H1 (cell line): Measurements from ENCODE around the gene AGGF1. TPM values are rescaled to one million over a fixed set of nuclear protein-coding genes. Genes with fewer than 3 reads are reported as not detected.

Source experiments
- CTCF ChIA-PET: fragments of 300-600 bp; sonication (Branson Sonifier 250); formaldehyde crosslinking; loops from one replicate; lab custom pipeline; 2021; ENCODE audit not compliant: partially characterized antibody; lab: Charles Lee
- POLR2A ChIA-PET: fragments of 300-600 bp; sonication (Branson Sonifier 250); formaldehyde crosslinking; loops from one replicate; lab custom pipeline; 2021; ENCODE audit warnings: inconsistent platforms; ENCODE audit not compliant: partially characterized antibody; lab: Charles Lee
- DNase-seq, 2 experiments: peaks; one replicate each; pipeline versions ENCODE4 v3.0.0 to v3.0.0-alpha.2; 2010 to 2022; ENCODE audit warnings: low spot score in 2 of 2, low read depth in 1 of 2, mixed read lengths in 1 of 2
- FAIRE-seq: peaks from 2 replicates; lab custom pipeline; 2011; peaks lifted over from hg19 to GRCh38; lab: Jason Lieb, UNC
- H2AFZ ChIP-seq: 2 replicates; pipeline ENCODE4 v1.8.1; 2012; ENCODE audit warnings: low read length, inconsistent platforms
- H2AK5ac ChIP-seq: 2 replicates; pipeline ENCODE4 v1.6.1; 2013; ENCODE audit warnings: low read depth, low read length
- H2BK120ac ChIP-seq: replicated peaks from 2 replicates; pipeline ENCODE3; 2013; ENCODE audit warnings: low read depth, low read length, inconsistent platforms
- H2BK12ac ChIP-seq: 2 replicates; pipeline ENCODE4 v1.6.1; 2013; ENCODE audit warnings: low read depth, low read length
- H2BK15ac ChIP-seq: 2 replicates; pipeline ENCODE4 v1.6.1; 2013; ENCODE audit warnings: low read length
- H2BK20ac ChIP-seq: 2 replicates; pipeline ENCODE4 v1.6.1; 2013; ENCODE audit warnings: low read length
- H2BK5ac ChIP-seq: 2 replicates; pipeline ENCODE4 v1.6.1; 2013; ENCODE audit warnings: low read depth, low read length
- H3K14ac ChIP-seq: 2 replicates; pipeline ENCODE4 v1.6.1; 2013; ENCODE audit warnings: inconsistent platforms; ENCODE audit not compliant: insufficient read length
- H3K18ac ChIP-seq: 2 replicates; pipeline ENCODE4 v1.6.1; 2013; ENCODE audit warnings: low read length; ENCODE audit errors: extremely low read depth
- H3K23ac ChIP-seq: 2 replicates; pipeline ENCODE4 v1.6.1; 2013; ENCODE audit warnings: inconsistent platforms; ENCODE audit not compliant: insufficient read length
- H3K23me2 ChIP-seq: 2 replicates; pipeline ENCODE4 v1.6.1; 2013; ENCODE audit warnings: low read depth, low read length
- H3K27ac ChIP-seq: 2 replicates; pipeline ENCODE4 v1.6.1; 2011; ENCODE audit warnings: low read depth, low read length, inconsistent platforms
- H3K27me3 ChIP-seq, 4 experiments: replicated peaks in 1 of 4; 1 replicate in 1 of 4; 2 replicates in 3 of 4; pipeline versions ENCODE4 v1.6.1 to v1.8.1; 2011 to 2013; ENCODE audit warnings: low read length in 3 of 4, mild to moderate bottlenecking in 3 of 4, inconsistent platforms in 2 of 4, mixed read lengths in 2 of 4, moderate library complexity in 1 of 4; ENCODE audit not compliant: control insufficient read depth in 3 of 4, insufficient read depth in 3 of 4; ENCODE audit errors: extremely low read depth in 1 of 4
- H3K36me3 ChIP-seq, 4 experiments: 2 replicates each; pipeline versions ENCODE4 v1.6.1 to v1.8.1; 2011 to 2013; ENCODE audit warnings: mild to moderate bottlenecking in 4 of 4, low read length in 3 of 4, moderate library complexity in 2 of 4, control low read depth in 1 of 4, inconsistent platforms in 1 of 4; ENCODE audit not compliant: insufficient read depth in 4 of 4, control insufficient read depth in 2 of 4
- H3K4ac ChIP-seq: replicated peaks from 2 replicates; pipeline ENCODE3; 2013; ENCODE audit warnings: low read length, low read depth, mixed read lengths, inconsistent platforms; ENCODE audit not compliant: insufficient read length
- H3K4me1 ChIP-seq, 4 experiments: replicated peaks in 1 of 4; 1 replicate in 1 of 4; 2 replicates in 3 of 4; pipeline versions ENCODE4 v1.6.1 to v1.8.1; 2011 to 2013; ENCODE audit warnings: low read length in 3 of 4, inconsistent platforms in 2 of 4, mixed read lengths in 1 of 4; ENCODE audit not compliant: insufficient read depth in 4 of 4, control insufficient read depth in 3 of 4
- H3K4me2 ChIP-seq, 2 experiments: 2 replicates each; pipeline versions ENCODE4 v1.6.1 to v1.8.1; 2011 to 2013; ENCODE audit warnings: low read depth in 2 of 2, low read length in 2 of 2, control low read depth in 1 of 2, inconsistent platforms in 1 of 2, mild to moderate bottlenecking in 1 of 2; ENCODE audit not compliant: insufficient read depth in 1 of 2
- H3K4me3 ChIP-seq, 4 experiments: fragments of 200-600, 300-600 bp in 1 of 4; sonication (generic), shearing (Covaris generic), sonication (Bioruptor Twin) in 1 of 4; 2 replicates each; pipeline versions ENCODE4 v1.5.1 to v1.8.1; 2011 to 2016; ENCODE audit warnings: low read length in 4 of 4, low read depth in 3 of 4, control low read depth in 2 of 4, inconsistent platforms in 2 of 4, mild to moderate bottlenecking in 2 of 4, mixed read lengths in 1 of 4, moderate library complexity in 1 of 4; ENCODE audit not compliant: insufficient read depth in 2 of 4; ENCODE audit errors: extremely low read depth in 1 of 4
- H3K56ac ChIP-seq: replicated peaks from 2 replicates; pipeline ENCODE3; 2013; ENCODE audit warnings: low read depth, mild to moderate bottlenecking, mixed read lengths, low read length, inconsistent platforms; ENCODE audit not compliant: insufficient read length
- H3K79me1 ChIP-seq: 2 replicates; pipeline ENCODE4 v1.6.1; 2013; ENCODE audit warnings: low read depth, low read length, control low read depth
- H3K79me2 ChIP-seq, 2 experiments: 2 replicates each; pipeline versions ENCODE4 v1.6.1 to v1.8.1; 2012 to 2013; ENCODE audit warnings: low read length in 2 of 2, mild to moderate bottlenecking in 2 of 2, inconsistent platforms in 1 of 2; ENCODE audit not compliant: insufficient read depth in 2 of 2, control insufficient read depth in 1 of 2
- H3K9ac ChIP-seq, 4 experiments: replicated peaks in 1 of 4; 1 replicate in 1 of 4; 2 replicates in 3 of 4; pipeline versions ENCODE4 v1.6.1 to v1.8.1; 2011 to 2013; ENCODE audit warnings: low read depth in 3 of 4, low read length in 3 of 4, control low read depth in 2 of 4, mild to moderate bottlenecking in 2 of 4, moderate library complexity in 2 of 4, inconsistent platforms in 1 of 4; ENCODE audit errors: extremely low read depth in 1 of 4
- H3K9me3 ChIP-seq, 2 experiments: 2 replicates each; pipeline versions ENCODE4 v1.6.1 to v1.8.1; 2012 to 2013; ENCODE audit warnings: mild to moderate bottlenecking in 2 of 2, moderate library complexity in 2 of 2, control low read depth in 1 of 2, inconsistent platforms in 1 of 2, low read depth in 1 of 2, low read length in 1 of 2, mixed read lengths in 1 of 2; ENCODE audit not compliant: insufficient read depth in 2 of 2
- H4K20me1 ChIP-seq, 2 experiments: replicated peaks in 1 of 2; 2 replicates each; pipeline versions ENCODE3 to v1.8.1; 2011 to 2013; ENCODE audit warnings: inconsistent platforms in 2 of 2, low read length in 2 of 2, mild to moderate bottlenecking in 1 of 2; ENCODE audit not compliant: insufficient read depth in 2 of 2, control insufficient read depth in 1 of 2
- H4K5ac ChIP-seq: 2 replicates; pipeline ENCODE4 v1.6.1; 2013; ENCODE audit warnings: low read length, low read depth, mixed read lengths, inconsistent platforms; ENCODE audit not compliant: insufficient read length
- H4K8ac ChIP-seq: 2 replicates; pipeline ENCODE4 v1.8.0; 2013; ENCODE audit warnings: mild to moderate bottlenecking, moderate library complexity, low read length, inconsistent platforms; ENCODE audit not compliant: insufficient read depth; ENCODE audit errors: extremely low read depth
- H4K91ac ChIP-seq: replicated peaks from 2 replicates; pipeline ENCODE3; 2013; ENCODE audit warnings: low read length, mixed read lengths, inconsistent platforms; ENCODE audit not compliant: insufficient read length
- CBX5 ChIP-seq: fragments of 300-800, 300-1000 bp; sonication (generic); IDR thresholded peaks from 2 replicates; pipeline ENCODE4 v1.7.1; 2016; ENCODE audit warnings: antibody characterized with exemption, low read length, low read depth
- CHD2 ChIP-seq: IDR thresholded peaks from 2 replicates; pipeline ENCODE4 v1.6.1; 2012; ENCODE audit warnings: low read length, improper control_type of control experiment
- HDAC6 ChIP-seq: IDR thresholded peaks from one replicate; pipeline ENCODE4 v1.7.1; 2012; ENCODE audit warnings: low read depth, mild to moderate bottlenecking, inconsistent platforms, low read length, moderate library complexity
- KDM1A ChIP-seq: fragments of 200-600, 300-600 bp; sonication (generic); IDR thresholded peaks from 2 replicates; pipeline ENCODE4 v1.7.1; 2016; ENCODE audit warnings: mild to moderate bottlenecking, low read length, borderline replicate concordance
- KDM4A ChIP-seq: IDR thresholded peaks from one replicate; pipeline ENCODE4 v1.7.1; 2012; ENCODE audit warnings: low read depth, mild to moderate bottlenecking, moderate library complexity, low read length, inconsistent platforms; ENCODE audit not compliant: severe bottlenecking
- POLR2AphosphoS5 ChIP-seq: IDR thresholded peaks from 2 replicates; pipeline ENCODE4 v1.6.1; 2011; ENCODE audit warnings: low read depth, low read length
- RAD21 ChIP-seq, 2 experiments: IDR thresholded peaks in 1 of 2; conservative IDR thresholded peaks in 1 of 2; 2 replicates each; pipeline ENCODE4 v1.6.1; 2011; ENCODE audit warnings: low read depth in 2 of 2, low read length in 2 of 2, improper control_type of control experiment in 1 of 2, inconsistent platforms in 1 of 2, mild to moderate bottlenecking in 1 of 2, moderate library complexity in 1 of 2
- RBBP5 ChIP-seq: IDR thresholded peaks from 2 replicates; pipeline ENCODE4 v1.7.1; 2012; ENCODE audit warnings: low read depth, mild to moderate bottlenecking, inconsistent platforms, low read length, moderate library complexity, borderline replicate concordance
- SIN3A ChIP-seq, 2 experiments: IDR thresholded peaks in 1 of 2; conservative IDR thresholded peaks in 1 of 2; 2 replicates each; pipeline ENCODE4 v1.6.1; 2011 to 2012; ENCODE audit warnings: low read length in 2 of 2, improper control_type of control experiment in 1 of 2, low read depth in 1 of 2, mild to moderate bottlenecking in 1 of 2
- SRF ChIP-seq: IDR thresholded peaks from 2 replicates; pipeline ENCODE4 v1.6.1; 2011; ENCODE audit warnings: mild to moderate bottlenecking, low read depth, low read length, moderate library complexity
- TAF1 ChIP-seq: IDR thresholded peaks from 2 replicates; pipeline ENCODE4 v1.6.1; 2011; ENCODE audit warnings: mild to moderate bottlenecking, low read depth, low read length
- WGBS, 2 experiments: shearing (Covaris generic) in 1 of 2; methylation state at CpG; one replicate each; pipeline versions ENCODE4 v1.1.6 to v1.1.7; 2013 to 2015; ENCODE audit warnings: low lambda C conversion rate in 2 of 2, mixed read lengths in 2 of 2, inconsistent platforms in 1 of 2, low coverage in 1 of 2, missing lambda C conversion rate in 1 of 2; ENCODE audit not compliant: insufficient replicate concordance in 2 of 2, insufficient coverage in 1 of 2, insufficient read length in 1 of 2; ENCODE audit errors: extremely low coverage in 1 of 2, missing lambda C conversion rate in 1 of 2; 5-methylcytosine and 5-hydroxymethylcytosine counted together
- polyA plus RNA-seq, 7 experiments: library from polyadenylated mRNA; depleted of rRNA in 3 of 7; stranded (reverse) in 5 of 7; unstranded in 2 of 7; fragments of >200 nt in 5 of 7; fragments of 200-250 nt in 2 of 7; gene quantifications; 1 replicate in 5 of 7; 2 replicates in 1 of 7; 4 replicates in 1 of 7; pipeline versions ENCODE4 v1.2.1 to v1.2.3, GENCODE V29; 2011 to 2013; ENCODE audit warnings: missing spikeins in 2 of 7, mixed read lengths in 2 of 7
- total RNA-seq: library from RNA; stranded (reverse); fragmentation: NEBNext Ultra II Directional; extraction: Animal tissue kit (Norgen Biotek cat#: 25700); gene quantifications from 2 replicates; pipeline ENCODE4 v1.2.1, GENCODE V29; 2021
- TF ChIP-seq, protein P1 (sequence below): IDR thresholded peaks from 2 replicates; pipeline ENCODE4 v1.6.1; 2012; ENCODE audit warnings: low read length, inconsistent platforms

Gene AGGF1
- total and polyA plus RNA-seq, 2 of the 8 experiments (the other 6 are each of a cell fraction or from before 2014, with no cell fraction given), result 7.3 to 19.0 TPM

DNA sequence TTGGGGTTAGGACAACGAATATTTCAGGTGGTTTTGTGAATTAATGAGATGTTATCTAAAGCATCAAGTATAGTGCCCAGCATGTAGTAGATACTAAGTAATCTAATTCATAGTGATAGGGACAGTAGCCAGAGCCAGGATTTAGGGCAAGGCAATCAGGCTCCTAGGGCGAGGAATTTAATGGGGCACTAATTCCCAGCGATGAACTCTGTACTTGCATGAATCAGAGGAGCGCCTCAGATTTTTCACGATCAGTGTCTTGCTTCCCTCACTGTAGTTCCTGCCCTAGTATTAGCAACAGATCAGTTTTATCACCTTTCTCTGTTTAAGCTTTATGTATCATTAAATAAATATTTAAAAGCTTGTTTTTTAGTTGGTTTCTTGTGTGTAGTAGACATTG is 3.1 kb downstream of the AGGF1 start:
- Histone ChIP-seq H2AFZ (no peak overlapping the region), H2BK12ac (no peak overlapping the region), H3K23ac (no peak overlapping the region), H3K79me2 (no peaks in the 10 kb centered on the region), H4K8ac (no peak overlapping the region), H3K23me2 (peaks cover 5% of the 10 kb centered on the region; the same call in 1 of the 2 replicates), H3K14ac (no peak overlapping the region), H4K20me1 (peaks cover 2 to 4% of the 10 kb centered on the region in 2 experiments), H3K9ac (no peak overlapping the region), H2BK120ac (no peak overlapping the region), H3K27me3 (peaks cover 0 to 7% (median 2%) of the 10 kb centered on the region in 4 experiments; a peak in 4 of 7 replicates), H3K56ac (no peak overlapping the region), H2BK20ac (no peak overlapping the region), H3K9me3 (peaks cover 14 to 15% of the 10 kb centered on the region in 2 experiments), H4K91ac (no peak overlapping the region), H3K18ac (no peak overlapping the region), H4K5ac (no peak overlapping the region), H3K36me3 (peaks cover 0 to 30% (median 9%) of the 10 kb centered on the region in 4 experiments; a peak in 4 of 8 replicates), H3K79me1 (no peaks in the 10 kb centered on the region; the same call in 1 of the 2 replicates), H2BK15ac (no peak overlapping the region), H3K4ac (no peak overlapping the region), H3K4me2 (no peak overlapping the region), H3K4me3 (no peak overlapping the region), H2BK5ac (no peak overlapping the region), H2AK5ac (no peak overlapping the region), H3K4me1 (peaks cover 0 to 7% (median 0%) of the 10 kb centered on the region in 4 experiments; a peak in 1 of 7 replicates), H3K27ac (no peak overlapping the region)
- ChIA-PET POLR2A (interaction anchor here (0.6 kb wide), 1 partner anchor 349 kb away, joined by 4 read pairs; no protein-coding TSS in a partner anchor), CTCF (no interaction called here)
- WGBS, 2 experiments, result 90% methylated on average over 5 of the region's 5 CpGs; no CpG with 5 or more reads in 1 of the 2 experiments
- FAIRE-seq (no peak), DNase-seq (no peak)
- TF ChIP-seq HDAC6 (no peak), CHD2 (no peak), RBBP5 (no peak), SRF (no peak), CBX5 (no peak), KDM1A (no peak), SIN3A (conservative IDR thresholded peaks at IDR 0.05 in 1 of 2, IDR thresholded peaks at IDR 0.05 in 1 of 2; ENCODE audit: low read depth in 1 of 2, low read length in 2 of 2) (no peak), RAD21 (IDR thresholded peaks at IDR 0.05 in 1 of 2, conservative IDR thresholded peaks at IDR 0.05 in 1 of 2; ENCODE audit: low read depth in 2 of 2, low read length in 2 of 2) (no peak), POLR2AphosphoS5 (no peak), TAF1 (no peak), KDM4A (no peak)
- TF ChIP-seq, protein P1, sequence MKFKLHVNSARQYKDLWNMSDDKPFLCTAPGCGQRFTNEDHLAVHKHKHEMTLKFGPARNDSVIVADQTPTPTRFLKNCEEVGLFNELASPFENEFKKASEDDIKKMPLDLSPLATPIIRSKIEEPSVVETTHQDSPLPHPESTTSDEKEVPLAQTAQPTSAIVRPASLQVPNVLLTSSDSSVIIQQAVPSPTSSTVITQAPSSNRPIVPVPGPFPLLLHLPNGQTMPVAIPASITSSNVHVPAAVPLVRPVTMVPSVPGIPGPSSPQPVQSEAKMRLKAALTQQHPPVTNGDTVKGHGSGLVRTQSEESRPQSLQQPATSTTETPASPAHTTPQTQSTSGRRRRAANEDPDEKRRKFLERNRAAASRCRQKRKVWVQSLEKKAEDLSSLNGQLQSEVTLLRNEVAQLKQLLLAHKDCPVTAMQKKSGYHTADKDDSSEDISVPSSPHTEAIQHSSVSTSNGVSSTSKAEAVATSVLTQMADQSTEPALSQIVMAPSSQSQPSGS, result no peak
